ENCODE measurements around the gene CLCA2.

Gene CLCA2

GRCh38 chr1:86423873-86424272, at the start of gene CLCA2:
CLCA2 (plus strand) TSS chr1:86424171; CDS start chr1:86424248, 77 bp downstream.
- DNase-seq = no peak

GRCh38 chr1:86375688-86376087, 48.3 kb upstream of the CLCA2 start:
- no peak for DNase-seq

- no peak for DNase-seq
Measured at GRCh38 chr1:86377341-86377740, 46.6 kb upstream of the CLCA2 start.

GRCh38 chr1:86378813-86379212, 45.2 kb upstream of the CLCA2 start:
- DNase-seq = no peak

- no peak for DNase-seq
Measured at GRCh38 chr1:86380257-86380861, 43.6 kb upstream of the CLCA2 start.

- DNase-seq = no peak
Measured at GRCh38 chr1:86381223-86381622, 42.7 kb upstream of the CLCA2 start.

GRCh38 chr1:86382878-86383277, 41.1 kb upstream of the CLCA2 start:
- no peak for DNase-seq

GRCh38 chr1:86387916-86388627, 35.9 kb upstream of the CLCA2 start:
- no peak for DNase-seq

- no peak for DNase-seq
Measured at GRCh38 chr1:86388777-86389176, 35.2 kb upstream of the CLCA2 start.

GRCh38 chr1:86389307-86389706, 34.7 kb upstream of the CLCA2 start:
- no peak for DNase-seq

GRCh38 chr1:86394416-86394815, 29.6 kb upstream of the CLCA2 start:
- DNase-seq = no peak

GRCh38 chr1:86395751-86396497, 28.0 kb upstream of the CLCA2 start, which contains the start of gene ODF2L:
ODF2L (minus strand) TSS chr1:86396323; CDS start chr1:86387027, 9,296 bp downstream.
- peak; percentile 85 for DNase-seq

- DNase-seq = no peak
Measured at GRCh38 chr1:86396498-86396890, 27.5 kb upstream of the CLCA2 start.

- DNase-seq = no peak
Measured at GRCh38 chr1:86409416-86410021, 14.5 kb upstream of the CLCA2 start.

GRCh38 chr1:86410879-86411278, 13.1 kb upstream of the CLCA2 start:
- DNase-seq = no peak

- DNase-seq = no peak
Measured at GRCh38 chr1:86416343-86416742, 7.6 kb upstream of the CLCA2 start.

GRCh38 chr1:86419277-86419903, 4.6 kb upstream of the CLCA2 start:
- peak; percentile 31 for DNase-seq

GRCh38 chr1:86421601-86422280, 2.2 kb upstream of the CLCA2 start:
- DNase-seq = no peak

- no peak for DNase-seq
Measured at GRCh38 chr1:86423473-86423872, 498 bp upstream of the CLCA2 start.

GRCh38 chr1:86429122-86429725, 5.3 kb downstream of the CLCA2 start:
- DNase-seq = no peak

- DNase-seq = no peak
Measured at GRCh38 chr1:86429835-86430234, 5.9 kb downstream of the CLCA2 start.

- DNase-seq = no peak
Measured at GRCh38 chr1:86430376-86430775, 6.4 kb downstream of the CLCA2 start.
